HFFc6 (cell line): Measurements from ENCODE around the gene LDLRAD3. TPM values are rescaled to one million over a fixed set of nuclear protein-coding genes. Genes with fewer than 3 reads are reported as not detected.

Source experiments
- DNase-seq: peaks from one replicate; pipeline ENCODE4 v3.0.0-alpha.2; 2018
- H3K27ac Mint-ChIP-seq: 2 replicates; pipeline ENCODE4 v1.8.0; 2020; ENCODE audit warnings: mild to moderate bottlenecking, mixed read lengths
- H3K27me3 Mint-ChIP-seq: 2 replicates; pipeline ENCODE4 v1.8.0; 2021; ENCODE audit warnings: mild to moderate bottlenecking, moderate library complexity, mixed read lengths; ENCODE audit not compliant: insufficient read depth
- H3K36me3 Mint-ChIP-seq: 2 replicates; pipeline ENCODE4 v1.8.0; 2021; ENCODE audit warnings: low read depth, mixed read lengths
- H3K4me1 Mint-ChIP-seq: 2 replicates; pipeline ENCODE4 v1.8.0; 2020; ENCODE audit warnings: low read depth, mixed read lengths
- H3K4me3 Mint-ChIP-seq: 2 replicates; pipeline ENCODE4 v1.8.0; 2020; ENCODE audit warnings: mild to moderate bottlenecking, moderate library complexity, mixed read lengths
- H3K9me3 Mint-ChIP-seq: 2 replicates; pipeline ENCODE4 v1.8.0; 2020; ENCODE audit warnings: mild to moderate bottlenecking, mixed read lengths
- CTCF ChIP-seq: fragments of 200-600 bp; sonication (generic); IDR thresholded peaks from 2 replicates; pipeline ENCODE4 v1.5.0; 2021; ENCODE audit warnings: antibody characterized with exemption, mild to moderate bottlenecking
- total RNA-seq, 6 experiments: library from RNA; stranded (reverse); fragmentation: NEBNext Ultra II Directional; extraction: Animal tissue kit (Norgen Biotek cat#: 25700); gene quantifications; 2 replicates in 1 of 6; 3 replicates in 5 of 6; pipeline ENCODE4 v1.2.3, GENCODE V29; 2021

The LDLRAD3 gene
- total RNA-seq, 6 experiments from 2014 or later: 5.2 to 6.5 (median 5.6) TPM

GRCh38 chr11:36059660-36060059 is 115.8 kb downstream of the LDLRAD3 start:
- no peak overlapping the region for H3K27ac Mint-ChIP-seq
- no peak overlapping the region for H3K4me3 Mint-ChIP-seq
- peaks cover 2% of the 10 kb centered on the region for H3K9me3 Mint-ChIP-seq

GRCh38 chr11:36060926-36061325 is 117.1 kb downstream of the LDLRAD3 start:
- no peak for DNase-seq
- Mint-ChIP-seq H3K4me3 (no peak overlapping the region), H3K9me3 (no peaks in the 10 kb centered on the region; the same call in 1 of the 2 replicates), H3K27me3 (no peaks in the 10 kb centered on the region; the same call in 1 of the 2 replicates), H3K36me3 (peaks cover 6% of the 10 kb centered on the region; the same call in 1 of the 2 replicates), H3K4me1 (no peaks in the 10 kb centered on the region), H3K27ac (no peak overlapping the region)
- no peak for TF ChIP-seq CTCF

More at GRCh38 chr11:36059660-36060059, 115.8 kb downstream of the LDLRAD3 start:
- Mint-ChIP-seq H3K4me1 (no peaks in the 10 kb centered on the region), H3K36me3 (peaks cover 8% of the 10 kb centered on the region), H3K27me3 (no peaks in the 10 kb centered on the region; the same call in 1 of the 2 replicates)
- no peak for DNase-seq
- TF ChIP-seq CTCF: no peak

GRCh38 chr11:36061471-36061870 is 117.6 kb downstream of the LDLRAD3 start:
- DNase-seq: no peak
- no peak overlapping the region for H3K4me3 Mint-ChIP-seq
- H3K9me3 Mint-ChIP-seq: peaks cover 1% of the 10 kb centered on the region
- no peak for TF ChIP-seq CTCF
- H3K27ac Mint-ChIP-seq: no peak overlapping the region
- peaks cover 11% of the 10 kb centered on the region for H3K36me3 Mint-ChIP-seq
- H3K4me1 Mint-ChIP-seq: no peaks in the 10 kb centered on the region
- no peaks in the 10 kb centered on the region; the same call in 1 of the 2 replicates for H3K27me3 Mint-ChIP-seq

GRCh38 chr11:36062796-36063365 is 119.0 kb downstream of the LDLRAD3 start:
- H3K4me1 Mint-ChIP-seq: no peaks in the 10 kb centered on the region
- H3K27ac Mint-ChIP-seq: no peak overlapping the region
- H3K36me3 Mint-ChIP-seq: peaks cover 17% of the 10 kb centered on the region
- no peak overlapping the region for H3K4me3 Mint-ChIP-seq
- H3K27me3 Mint-ChIP-seq: peaks cover 3% of the 10 kb centered on the region
- no peak for DNase-seq
- no peak for TF ChIP-seq CTCF
- H3K9me3 Mint-ChIP-seq: peaks cover 8% of the 10 kb centered on the region

GRCh38 chr11:36065436-36065835 is 121.6 kb downstream of the LDLRAD3 start:
- TF ChIP-seq CTCF: no peak
- peaks cover 8% of the 10 kb centered on the region for H3K9me3 Mint-ChIP-seq
- no peak overlapping the region for H3K27ac Mint-ChIP-seq
- H3K27me3 Mint-ChIP-seq: peaks cover 4% of the 10 kb centered on the region; the same call in 1 of the 2 replicates
- peak; percentile 11 for DNase-seq
- no peak overlapping the region for H3K4me3 Mint-ChIP-seq
- no peaks in the 10 kb centered on the region for H3K4me1 Mint-ChIP-seq
- H3K36me3 Mint-ChIP-seq: peaks cover 11% of the 10 kb centered on the region
